GM12864 (cell line): ENCODE data around the gene SLC43A1.

Experiments used
- DNase-seq: peaks from one replicate; pipeline ENCODE4 v3.0.0-alpha.2; 2011; ENCODE audit warnings: low read depth
- H3K4me3 ChIP-seq: 2 replicates; pipeline ENCODE4 v1.5.1; 2011; ENCODE audit warnings: mild to moderate bottlenecking, low read depth, low read length, control low read depth
- TF ChIP-seq, protein P1 (sequence below): IDR thresholded peaks from 2 replicates; pipeline ENCODE4 v1.5.1; 2011; ENCODE audit warnings: low read depth, mild to moderate bottlenecking, moderate library complexity, low read length, control low read depth, inconsistent platforms; ENCODE audit errors: missing control alignments

The SLC43A1 gene

GRCh38 chr11:57551941-57552340 is 36.4 kb upstream of the SLC43A1 start:
- no peak overlapping the region for H3K4me3 ChIP-seq
- TF ChIP-seq, protein P1, sequence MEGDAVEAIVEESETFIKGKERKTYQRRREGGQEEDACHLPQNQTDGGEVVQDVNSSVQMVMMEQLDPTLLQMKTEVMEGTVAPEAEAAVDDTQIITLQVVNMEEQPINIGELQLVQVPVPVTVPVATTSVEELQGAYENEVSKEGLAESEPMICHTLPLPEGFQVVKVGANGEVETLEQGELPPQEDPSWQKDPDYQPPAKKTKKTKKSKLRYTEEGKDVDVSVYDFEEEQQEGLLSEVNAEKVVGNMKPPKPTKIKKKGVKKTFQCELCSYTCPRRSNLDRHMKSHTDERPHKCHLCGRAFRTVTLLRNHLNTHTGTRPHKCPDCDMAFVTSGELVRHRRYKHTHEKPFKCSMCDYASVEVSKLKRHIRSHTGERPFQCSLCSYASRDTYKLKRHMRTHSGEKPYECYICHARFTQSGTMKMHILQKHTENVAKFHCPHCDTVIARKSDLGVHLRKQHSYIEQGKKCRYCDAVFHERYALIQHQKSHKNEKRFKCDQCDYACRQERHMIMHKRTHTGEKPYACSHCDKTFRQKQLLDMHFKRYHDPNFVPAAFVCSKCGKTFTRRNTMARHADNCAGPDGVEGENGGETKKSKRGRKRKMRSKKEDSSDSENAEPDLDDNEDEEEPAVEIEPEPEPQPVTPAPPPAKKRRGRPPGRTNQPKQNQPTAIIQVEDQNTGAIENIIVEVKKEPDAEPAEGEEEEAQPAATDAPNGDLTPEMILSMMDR: no peak
- DNase-seq: no peak

DNA sequence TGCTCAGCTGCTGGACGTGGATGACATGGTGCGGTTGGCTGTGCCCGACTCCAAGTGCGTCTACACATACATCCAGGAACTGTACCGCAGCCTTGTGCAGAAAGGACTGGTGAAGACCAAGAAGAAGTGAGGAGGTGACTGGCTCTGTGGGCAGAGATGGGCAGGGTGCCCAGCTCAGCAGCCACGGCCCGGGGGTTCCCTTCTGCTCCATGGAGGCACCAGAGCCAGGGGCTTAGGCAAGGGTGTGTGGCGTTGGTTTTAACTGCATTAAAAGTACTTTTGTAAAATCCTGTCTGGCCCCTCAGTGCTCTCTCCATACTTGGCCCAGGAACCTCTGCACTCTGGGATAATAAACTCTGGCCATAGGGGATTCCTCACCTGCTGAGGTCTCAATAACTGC is 34.5 kb upstream of the SLC43A1 start:
- no peak for DNase-seq
- H3K4me3 ChIP-seq: no peak overlapping the region
- TF ChIP-seq, protein P1: no peak

DNA sequence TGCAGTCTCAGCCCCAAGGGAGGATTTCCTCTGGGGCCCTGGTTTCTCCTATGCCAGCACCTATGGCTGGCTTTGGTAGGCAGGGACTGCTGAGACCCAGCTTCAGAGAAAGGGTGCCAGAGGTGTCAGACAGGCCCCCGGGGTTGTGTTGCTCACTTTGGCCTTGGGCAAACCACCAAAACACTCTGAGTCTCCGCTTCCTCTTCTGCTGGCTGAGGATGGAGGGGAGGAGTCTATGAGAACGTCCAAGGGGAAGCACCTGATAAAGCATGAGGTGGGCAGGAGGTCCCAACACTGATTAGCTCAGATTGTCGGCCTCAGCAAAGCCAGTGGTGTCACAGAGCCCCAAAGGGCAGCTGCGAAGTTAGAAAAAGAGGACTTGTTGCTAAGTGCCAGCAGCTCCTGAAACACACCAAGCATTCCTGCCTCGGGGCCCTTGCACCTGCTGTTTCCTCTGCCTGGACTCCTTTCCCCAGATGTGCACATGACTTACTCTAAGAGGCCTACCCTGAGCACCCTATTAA is 32.4 kb upstream of the SLC43A1 start:
- H3K4me3 ChIP-seq: no peak overlapping the region
- no peak for DNase-seq
- TF ChIP-seq, protein P1: no peak

DNA sequence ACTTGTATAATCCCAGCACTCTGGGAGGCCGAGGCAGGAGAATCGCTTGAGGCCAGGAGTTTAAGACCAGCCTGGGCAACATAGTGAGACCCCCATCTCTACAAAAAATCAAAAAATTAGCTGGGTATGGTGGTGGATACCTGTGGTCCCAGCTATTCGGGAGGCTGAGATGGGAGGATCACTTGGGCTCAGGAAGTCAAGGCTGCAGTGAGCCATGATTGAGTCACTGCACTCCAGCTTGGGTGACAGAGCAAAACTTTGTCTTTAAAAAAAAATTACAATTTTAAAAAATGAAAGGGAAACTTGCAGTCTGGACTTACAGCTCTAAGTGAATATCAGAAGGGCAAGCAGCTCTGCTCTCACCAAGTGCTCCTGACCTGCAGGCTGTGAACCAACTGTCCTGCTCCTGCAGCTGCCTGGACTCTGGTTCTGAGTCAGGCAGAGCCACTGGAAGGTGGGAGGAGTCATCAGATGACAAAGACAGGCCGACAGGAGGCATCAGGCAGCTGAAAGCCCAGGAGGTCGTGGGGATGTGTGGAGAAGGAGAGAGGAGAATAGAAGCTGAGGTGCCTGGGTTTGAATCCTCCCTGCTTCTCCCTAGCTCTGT is 31.5 kb upstream of the SLC43A1 start:
- TF ChIP-seq, protein P1: no peak

DNA sequence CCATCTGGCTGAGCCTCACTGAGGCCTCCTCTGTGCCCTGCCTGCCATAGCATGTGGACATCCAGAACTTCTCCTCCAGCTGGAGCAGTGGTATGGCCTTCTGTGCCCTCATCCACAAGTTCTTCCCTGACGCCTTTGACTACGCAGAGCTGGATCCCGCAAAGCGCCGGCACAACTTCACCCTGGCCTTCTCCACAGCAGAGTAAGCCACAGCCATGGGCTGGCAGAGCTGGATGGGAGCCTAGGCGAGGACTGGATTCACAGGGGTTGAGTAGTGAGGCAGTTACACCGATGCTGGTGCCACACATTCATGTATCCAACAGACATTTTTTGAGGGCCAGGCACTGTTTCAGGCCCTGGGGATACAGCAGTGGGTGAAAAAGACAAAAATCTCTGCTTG is 30.9 kb upstream of the SLC43A1 start:
- TF ChIP-seq, protein P1: no peak
- no peak for DNase-seq
- no peak overlapping the region for H3K4me3 ChIP-seq

More for the DNA sequence above, 31.5 kb upstream of the SLC43A1 start:
- no peak for DNase-seq
- no peak overlapping the region for H3K4me3 ChIP-seq

DNA sequence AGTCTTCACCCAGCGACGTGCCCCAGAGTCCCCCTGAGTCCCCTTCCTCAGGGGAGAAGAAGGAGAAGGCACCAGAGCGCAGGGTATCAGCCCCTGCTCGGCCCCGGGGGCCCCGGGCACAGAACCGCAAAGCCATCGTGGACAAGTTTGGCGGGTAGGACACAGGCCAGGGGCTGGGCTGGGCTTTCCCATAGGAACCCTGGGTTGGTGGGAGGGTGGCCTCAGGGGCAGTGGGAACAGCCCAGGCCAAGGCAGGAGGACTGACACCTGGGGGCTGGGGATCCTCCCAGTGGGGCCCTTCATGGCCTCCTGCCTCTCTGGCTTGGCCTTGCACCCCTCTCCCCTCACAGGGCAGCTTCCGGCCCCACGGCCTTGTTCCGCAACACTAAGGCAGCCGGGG is 30.4 kb upstream of the SLC43A1 start:
- H3K4me3 ChIP-seq: no peak overlapping the region
- no peak for DNase-seq
- TF ChIP-seq, protein P1: no peak

DNA sequence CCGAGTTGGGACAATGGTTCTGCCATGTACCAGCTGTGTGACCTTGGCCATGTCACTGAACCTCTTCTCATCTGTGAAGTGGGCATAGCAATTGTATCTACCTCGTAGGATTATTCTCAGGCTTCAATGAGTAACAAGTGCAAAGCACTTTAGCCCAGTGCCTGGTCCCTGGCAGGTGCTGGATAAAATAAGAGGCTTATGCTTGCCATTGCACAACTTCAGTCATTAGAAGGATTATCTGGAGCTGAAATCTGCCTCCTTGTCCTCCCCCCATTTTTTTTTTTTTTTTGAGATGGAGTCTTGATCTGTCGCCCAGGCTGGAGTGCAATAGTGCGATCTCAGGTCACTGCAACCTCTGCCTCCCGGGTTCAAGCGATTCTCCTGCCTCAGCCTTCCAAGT is 29.1 kb upstream of the SLC43A1 start:
- TF ChIP-seq, protein P1: no peak
- H3K4me3 ChIP-seq: no peak overlapping the region
- no peak for DNase-seq
